ENCODE data around the gene PROCA1. TPM values are rescaled to one million over a fixed set of nuclear protein-coding genes. Genes with fewer than 3 reads are reported as not detected.

PROCA1 gene
- total and polyA plus RNA-seq, 9 of the 15 experiments (the other 6 are each of a cell fraction or from before 2014, with no cell fraction given): 0.78 to 16.2 (median 5.6) TPM

- TF ChIP-seq MAX (CRISPR knock-in tag; IDR thresholded peaks at IDR 0.05): no peak
- no peak for TF ChIP-seq ZNF311 (CRISPR knock-in tag; IDR thresholded peaks at IDR 0.05)
- no peak for TF ChIP-seq KLF6 (CRISPR knock-in tag; IDR thresholded peaks at IDR 0.05; ENCODE audit: borderline replicate concordance)
- no peak for TF ChIP-seq PURB (CRISPR knock-in tag; IDR thresholded peaks at IDR 0.05; ENCODE audit: low read depth)
- TF ChIP-seq ZBTB7A (IDR thresholded peaks at IDR 0.05; ENCODE audit: borderline replicate concordance, control insufficient read depth, low read depth, low read length): peak; percentile 82; the same call in 1 of the 2 replicates
- peak; percentile 87 for TF ChIP-seq NKRF (IDR thresholded peaks at IDR 0.05; ENCODE audit: borderline replicate concordance)
- TF ChIP-seq HDAC2 (IDR thresholded peaks at IDR 0.05): 0 out of 2 replicates have a peak, but pooled peaks have one; percentile 62
- TF ChIP-seq GTF2F1 (IDR thresholded peaks at IDR 0.05; ENCODE audit: low read depth, low read length): peak; percentile 34; the same call in 1 of the 2 replicates
- TF ChIP-seq PREB (CRISPR knock-in tag; IDR thresholded peaks at IDR 0.05): 0 out of 2 replicates have a peak, but pooled peaks have one; percentile 83
- peak; percentile 74; the same call in 1 of the 2 replicates for TF ChIP-seq ELF1 (tag; IDR thresholded peaks at IDR 0.05)
- TF ChIP-seq MYC (IDR thresholded peaks at IDR 0.05; ENCODE audit: low read depth, low read length): peak; percentile 90; the same call in 1 of the 2 replicates
- TF ChIP-seq MYC (CRISPR knock-in tag; IDR thresholded peaks at IDR 0.05; ENCODE audit: borderline replicate concordance, low read depth): peak; percentile 79; the same call in 1 of the 2 replicates
- TF ChIP-seq TAF1 (IDR thresholded peaks at IDR 0.05; ENCODE audit: control insufficient read depth, extremely low read depth, insufficient read depth, low read length, severe bottlenecking): peak; percentile 82
- peak; percentile 60 for TF ChIP-seq ZBTB2 (IDR thresholded peaks at IDR 0.05)
- peak in 1 of 2 experiments; percentile 16; a peak in 1 of 4 replicates for TF ChIP-seq KDM1A (IDR thresholded peaks at IDR 0.05)
- TF ChIP-seq IRF9 (tag; IDR thresholded peaks at IDR 0.05): no peak
- no peak for TF ChIP-seq RUNX1 (IDR thresholded peaks at IDR 0.05; ENCODE audit: low read depth)
- TF ChIP-seq PHB (CRISPR knock-in tag; IDR thresholded peaks at IDR 0.05): no peak
- TF ChIP-seq, protein P1, sequence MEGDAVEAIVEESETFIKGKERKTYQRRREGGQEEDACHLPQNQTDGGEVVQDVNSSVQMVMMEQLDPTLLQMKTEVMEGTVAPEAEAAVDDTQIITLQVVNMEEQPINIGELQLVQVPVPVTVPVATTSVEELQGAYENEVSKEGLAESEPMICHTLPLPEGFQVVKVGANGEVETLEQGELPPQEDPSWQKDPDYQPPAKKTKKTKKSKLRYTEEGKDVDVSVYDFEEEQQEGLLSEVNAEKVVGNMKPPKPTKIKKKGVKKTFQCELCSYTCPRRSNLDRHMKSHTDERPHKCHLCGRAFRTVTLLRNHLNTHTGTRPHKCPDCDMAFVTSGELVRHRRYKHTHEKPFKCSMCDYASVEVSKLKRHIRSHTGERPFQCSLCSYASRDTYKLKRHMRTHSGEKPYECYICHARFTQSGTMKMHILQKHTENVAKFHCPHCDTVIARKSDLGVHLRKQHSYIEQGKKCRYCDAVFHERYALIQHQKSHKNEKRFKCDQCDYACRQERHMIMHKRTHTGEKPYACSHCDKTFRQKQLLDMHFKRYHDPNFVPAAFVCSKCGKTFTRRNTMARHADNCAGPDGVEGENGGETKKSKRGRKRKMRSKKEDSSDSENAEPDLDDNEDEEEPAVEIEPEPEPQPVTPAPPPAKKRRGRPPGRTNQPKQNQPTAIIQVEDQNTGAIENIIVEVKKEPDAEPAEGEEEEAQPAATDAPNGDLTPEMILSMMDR (IDR thresholded peaks at IDR 0.05 in 2 of 3, conservative IDR thresholded peaks at IDR 0.05 in 1 of 3; ENCODE audit: insufficient read depth in 2 of 3, low read depth in 1 of 3, low read length in 3 of 3): peak in 2 of 3 experiments; percentile 41 to 63; a peak in 4 of 6 replicates
These were observed 31.8 kb upstream of the PROCA1 start, which contains the start of gene TRAF4 (continued) for GRCh38 chr17:28743243-28744103.
